Astrocyte of the cerebellum (primary cell): Measurements from ENCODE around the gene NRSN1.

ENCODE experiments used
- DNase-seq: peaks from one replicate; pipeline ENCODE4 v3.0.0-alpha.2; 2011; ENCODE audit warnings: low read depth
- H3K4me3 ChIP-seq: 2 replicates; pipeline ENCODE4 v1.5.1; 2011; ENCODE audit warnings: mild to moderate bottlenecking, low read depth, low read length, moderate library complexity
- in situ Hi-C: cut with HindIII; loops from 2 replicates; pipeline ENCODE4 v1.10.0; 2017; ENCODE audit warnings: low sequenced_read_pairs
- TF ChIP-seq, protein P1 (sequence below): IDR thresholded peaks from 2 replicates; pipeline ENCODE4 v1.5.1; 2012; ENCODE audit warnings: low read length, low read depth, moderate library complexity, mild to moderate bottlenecking; ENCODE audit errors: missing control alignments

The NRSN1 gene, protein sequence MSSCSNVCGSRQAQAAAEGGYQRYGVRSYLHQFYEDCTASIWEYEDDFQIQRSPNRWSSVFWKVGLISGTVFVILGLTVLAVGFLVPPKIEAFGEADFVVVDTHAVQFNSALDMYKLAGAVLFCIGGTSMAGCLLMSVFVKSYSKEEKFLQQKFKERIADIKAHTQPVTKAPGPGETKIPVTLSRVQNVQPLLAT

DNA sequence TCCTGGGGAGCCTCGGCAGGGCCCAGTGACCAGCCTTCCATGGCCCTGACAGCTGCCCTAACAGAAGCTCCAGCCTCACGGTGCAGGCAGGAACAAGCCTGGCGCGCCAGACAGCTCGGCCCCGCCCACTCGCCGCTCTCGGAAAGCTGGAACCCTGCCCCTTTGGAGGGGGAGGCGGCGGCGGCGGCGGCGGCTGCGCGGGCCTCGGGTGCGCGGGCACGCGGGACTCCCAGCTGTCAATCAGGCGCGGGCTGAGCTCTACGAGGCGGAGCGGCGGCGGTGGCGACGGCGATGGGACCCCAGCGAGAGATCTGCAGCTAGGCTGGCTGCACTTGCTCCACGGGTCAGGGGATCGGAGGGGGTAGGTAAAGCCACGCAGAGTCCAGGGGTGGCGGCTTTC lies at the start of gene NRSN1:
NRSN1 (plus strand) TSS at position 236 of the 400 bp plus-strand sequence. CDS start 8,113 bp downstream, outside the sequence.
- TF ChIP-seq, protein P1, sequence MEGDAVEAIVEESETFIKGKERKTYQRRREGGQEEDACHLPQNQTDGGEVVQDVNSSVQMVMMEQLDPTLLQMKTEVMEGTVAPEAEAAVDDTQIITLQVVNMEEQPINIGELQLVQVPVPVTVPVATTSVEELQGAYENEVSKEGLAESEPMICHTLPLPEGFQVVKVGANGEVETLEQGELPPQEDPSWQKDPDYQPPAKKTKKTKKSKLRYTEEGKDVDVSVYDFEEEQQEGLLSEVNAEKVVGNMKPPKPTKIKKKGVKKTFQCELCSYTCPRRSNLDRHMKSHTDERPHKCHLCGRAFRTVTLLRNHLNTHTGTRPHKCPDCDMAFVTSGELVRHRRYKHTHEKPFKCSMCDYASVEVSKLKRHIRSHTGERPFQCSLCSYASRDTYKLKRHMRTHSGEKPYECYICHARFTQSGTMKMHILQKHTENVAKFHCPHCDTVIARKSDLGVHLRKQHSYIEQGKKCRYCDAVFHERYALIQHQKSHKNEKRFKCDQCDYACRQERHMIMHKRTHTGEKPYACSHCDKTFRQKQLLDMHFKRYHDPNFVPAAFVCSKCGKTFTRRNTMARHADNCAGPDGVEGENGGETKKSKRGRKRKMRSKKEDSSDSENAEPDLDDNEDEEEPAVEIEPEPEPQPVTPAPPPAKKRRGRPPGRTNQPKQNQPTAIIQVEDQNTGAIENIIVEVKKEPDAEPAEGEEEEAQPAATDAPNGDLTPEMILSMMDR, result no peak
- DNase-seq, result no peak
- in situ Hi-C loops, result no loop called here
- H3K4me3 ChIP-seq, result peak within 1 kb of the TSS; percentile 8

DNA sequence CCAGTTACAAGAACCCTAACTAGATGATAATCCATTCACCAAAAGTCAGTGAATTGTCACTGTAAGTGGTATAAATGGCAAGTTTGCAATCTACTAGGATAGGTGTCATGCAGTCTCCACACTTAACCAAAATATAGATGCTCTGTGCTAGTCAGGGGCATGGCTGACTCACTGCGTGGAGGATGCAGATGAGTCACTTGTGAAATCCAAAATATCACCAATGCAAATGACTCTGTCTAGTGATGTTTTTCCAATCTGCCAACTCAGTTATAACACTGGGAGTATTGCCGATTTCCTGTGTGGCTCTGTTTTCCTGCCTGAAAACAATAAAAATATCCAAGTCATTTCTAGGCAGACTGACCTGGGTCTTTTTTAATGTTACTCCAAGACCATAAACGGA lies 47.8 kb upstream of the NRSN1 start:
- no peak overlapping the region for H3K4me3 ChIP-seq
- in situ Hi-C loops, result no loop called here
- TF ChIP-seq, protein P1, result no peak
- peak; percentile 20 for DNase-seq

DNA sequence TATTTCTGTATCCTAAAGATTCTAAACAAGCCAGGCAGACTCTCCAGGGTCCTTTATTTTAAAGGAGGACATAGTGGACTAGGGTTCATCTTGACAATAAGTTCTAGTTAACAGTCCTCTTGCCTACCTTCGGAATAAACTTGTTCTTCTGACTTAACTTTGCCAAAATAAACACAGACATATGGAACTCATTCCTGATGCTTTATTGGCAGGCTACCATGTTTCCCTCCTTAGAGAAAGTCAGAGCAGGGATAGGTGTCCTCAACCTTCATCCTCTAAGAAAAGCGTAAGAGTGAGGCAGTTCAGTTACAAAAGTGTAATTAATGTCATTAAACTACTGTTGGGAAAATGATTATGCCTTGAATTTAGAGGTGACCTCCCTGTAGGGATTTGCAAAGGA lies 46.9 kb upstream of the NRSN1 start:
- in situ Hi-C loops, result no loop called here
- no peak overlapping the region for H3K4me3 ChIP-seq
- no peak for DNase-seq
- TF ChIP-seq, protein P1, result no peak

DNA sequence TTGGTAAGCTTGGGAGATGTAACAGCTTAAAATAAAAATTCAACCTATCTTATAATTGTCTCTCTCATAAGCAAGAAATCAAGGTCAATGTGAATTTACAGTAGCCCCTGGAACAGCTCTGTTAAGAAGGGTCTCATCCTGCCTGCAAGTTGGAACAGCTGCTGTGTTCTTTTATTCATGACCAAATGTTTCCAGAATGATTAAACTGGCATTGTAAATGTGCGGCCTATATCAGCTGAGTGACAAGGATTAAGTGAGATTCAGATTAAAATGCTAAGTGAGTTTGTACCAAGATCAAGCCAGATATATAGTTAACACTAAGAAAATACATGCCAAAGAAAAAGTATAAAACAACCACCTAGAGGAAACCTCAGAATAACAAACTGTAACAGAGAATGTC lies 45.3 kb upstream of the NRSN1 start:
- TF ChIP-seq, protein P1, result no peak
- in situ Hi-C loops, result no loop called here
- DNase-seq, result no peak
- H3K4me3 ChIP-seq, result no peak overlapping the region

DNA sequence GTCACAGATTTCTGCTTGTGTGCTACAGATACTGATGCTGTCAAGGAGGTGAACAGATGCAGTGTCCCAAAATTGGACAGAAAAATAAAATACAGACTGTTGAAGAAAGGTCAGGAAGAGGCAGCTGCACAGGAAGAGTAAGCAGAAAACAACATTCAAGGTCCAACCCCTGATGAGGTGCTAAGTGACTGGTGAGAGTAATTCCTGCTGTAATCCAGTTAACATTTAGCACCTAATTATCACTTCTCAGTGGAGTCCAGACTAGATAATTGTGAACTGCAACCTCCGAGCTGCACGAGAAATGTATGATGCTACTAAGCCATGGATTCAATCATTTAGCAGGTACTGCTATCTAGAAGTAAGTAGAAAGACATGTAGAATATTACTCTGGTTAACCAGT lies 36.3 kb upstream of the NRSN1 start:
- in situ Hi-C loops, result no loop called here
- DNase-seq, result no peak
- TF ChIP-seq, protein P1, result no peak
- H3K4me3 ChIP-seq, result no peak overlapping the region

DNA sequence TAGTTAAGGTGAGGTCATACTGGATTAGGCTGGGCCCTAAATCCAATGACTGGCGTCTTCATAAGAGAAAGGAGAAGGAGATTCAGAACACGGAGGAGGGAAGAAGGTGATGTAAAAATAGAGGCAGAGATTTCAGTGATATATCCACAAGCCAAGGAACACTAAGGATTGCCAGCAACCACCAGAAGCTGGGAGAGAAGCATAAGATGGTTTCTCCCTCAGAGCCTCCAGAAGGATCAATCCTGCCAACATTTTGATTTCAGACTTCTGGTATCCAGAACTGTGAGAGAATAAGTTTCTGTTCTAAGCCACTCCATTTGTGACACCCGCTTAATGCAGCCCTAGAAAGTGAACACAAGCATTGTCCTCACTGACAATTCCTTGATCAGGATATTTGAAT lies 33.6 kb upstream of the NRSN1 start:
- no peak overlapping the region for H3K4me3 ChIP-seq
- in situ Hi-C loops, result no loop called here
- no peak for DNase-seq
- TF ChIP-seq, protein P1, result no peak
